Measurements from ENCODE around the gene CD180.

GRCh38 chr5:67133217-67133616 is 63.4 kb downstream of the CD180 start:
- TF ChIP-seq, protein P1, sequence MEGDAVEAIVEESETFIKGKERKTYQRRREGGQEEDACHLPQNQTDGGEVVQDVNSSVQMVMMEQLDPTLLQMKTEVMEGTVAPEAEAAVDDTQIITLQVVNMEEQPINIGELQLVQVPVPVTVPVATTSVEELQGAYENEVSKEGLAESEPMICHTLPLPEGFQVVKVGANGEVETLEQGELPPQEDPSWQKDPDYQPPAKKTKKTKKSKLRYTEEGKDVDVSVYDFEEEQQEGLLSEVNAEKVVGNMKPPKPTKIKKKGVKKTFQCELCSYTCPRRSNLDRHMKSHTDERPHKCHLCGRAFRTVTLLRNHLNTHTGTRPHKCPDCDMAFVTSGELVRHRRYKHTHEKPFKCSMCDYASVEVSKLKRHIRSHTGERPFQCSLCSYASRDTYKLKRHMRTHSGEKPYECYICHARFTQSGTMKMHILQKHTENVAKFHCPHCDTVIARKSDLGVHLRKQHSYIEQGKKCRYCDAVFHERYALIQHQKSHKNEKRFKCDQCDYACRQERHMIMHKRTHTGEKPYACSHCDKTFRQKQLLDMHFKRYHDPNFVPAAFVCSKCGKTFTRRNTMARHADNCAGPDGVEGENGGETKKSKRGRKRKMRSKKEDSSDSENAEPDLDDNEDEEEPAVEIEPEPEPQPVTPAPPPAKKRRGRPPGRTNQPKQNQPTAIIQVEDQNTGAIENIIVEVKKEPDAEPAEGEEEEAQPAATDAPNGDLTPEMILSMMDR (IDR thresholded peaks at IDR 0.05; ENCODE audit: low read length), result no peak
- no peak for TF ChIP-seq EZH2 (IDR thresholded peaks at IDR 0.05; ENCODE audit: borderline replicate concordance, low read length)
